SK-N-SH (cell line): ENCODE data around the gene ARMC9. TPM values are rescaled to one million over a fixed set of nuclear protein-coding genes. Genes with fewer than 3 reads are reported as not detected.

Source experiments
- CTCF ChIA-PET: fragments of 300-600, 350-600 bp; formaldehyde crosslinking; extraction: SDS; loops from one replicate; lab custom pipeline; 2021; lab: Yijun Ruan, JAX
- POLR2A ChIA-PET: fragments of 350-600 bp; sonication (Branson Sonifier 250); formaldehyde crosslinking; extraction: SDS; loops from one replicate; lab custom pipeline; 2020; ENCODE audit warnings: antibody characterized with exemption, inconsistent platforms; lab: Yijun Ruan, JAX
- DNase-seq: peaks from one replicate; pipeline ENCODE4 v3.0.0; 2012
- H2AFZ ChIP-seq: fragments of 200-600 bp; sonication (generic); 2 replicates; pipeline ENCODE4 v1.8.1; 2016; ENCODE audit warnings: antibody characterized with exemption, mild to moderate bottlenecking, low read depth
- H3F3A ChIP-seq: fragments of 200-600 bp; sonication (generic); replicated peaks from 2 replicates; pipeline ENCODE3; 2016; ENCODE audit warnings: antibody characterized with exemption, mild to moderate bottlenecking; ENCODE audit not compliant: insufficient read depth
- H3K27ac ChIP-seq, 2 experiments: fragments of 200-500 bp in 1 of 2; fragments of 200-600 bp in 1 of 2; sonication (Bioruptor generic) in 1 of 2; sonication (generic), shearing (Covaris generic) in 1 of 2; 2 replicates each; pipeline versions ENCODE4 v1.5.1 to v1.6.1; 2014 to 2016; ENCODE audit warnings: low read depth in 2 of 2, inconsistent platforms in 1 of 2, low read length in 1 of 2, mild to moderate bottlenecking in 1 of 2, mixed read lengths in 1 of 2
- H3K27me3 ChIP-seq: fragments of 200-600 bp; sonication (generic), shearing (Covaris generic); 2 replicates; pipeline ENCODE4 v1.6.1; 2016; ENCODE audit warnings: mixed run types; ENCODE audit not compliant: insufficient read depth
- H3K36me3 ChIP-seq, 2 experiments: fragments of 200-500 bp in 1 of 2; fragments of 200-600 bp in 1 of 2; sonication (Bioruptor generic) in 1 of 2; sonication (generic) in 1 of 2; replicated peaks in 1 of 2; 2 replicates each; pipeline versions ENCODE3 to v1.5.1; 2014 to 2016; ENCODE audit warnings: low read length in 1 of 2, mild to moderate bottlenecking in 1 of 2; ENCODE audit not compliant: insufficient read depth in 2 of 2, control insufficient read depth in 1 of 2
- H3K4me1 ChIP-seq, 2 experiments: fragments of 200-500 bp in 1 of 2; fragments of 200-600 bp in 1 of 2; sonication (Bioruptor generic) in 1 of 2; sonication (generic), shearing (Covaris generic) in 1 of 2; 2 replicates each; pipeline versions ENCODE4 v1.5.1 to v1.6.1; 2014 to 2016; ENCODE audit warnings: low read depth in 1 of 2, low read length in 1 of 2, mixed run types in 1 of 2; ENCODE audit not compliant: insufficient read depth in 2 of 2, control insufficient read depth in 1 of 2
- H3K4me2 ChIP-seq: fragments of 200-600 bp; sonication (generic), shearing (Covaris generic); 2 replicates; pipeline ENCODE4 v1.6.1; 2017; ENCODE audit warnings: mixed run types
- H3K4me3 ChIP-seq, 2 experiments: fragments of 200-500 bp in 1 of 2; fragments of 200-600 bp in 1 of 2; sonication (Bioruptor generic) in 1 of 2; sonication (generic), shearing (Covaris generic) in 1 of 2; 2 replicates each; pipeline versions ENCODE4 v1.5.1 to v1.8.1; 2014 to 2016; ENCODE audit warnings: low read depth in 2 of 2, inconsistent platforms in 1 of 2, low read length in 1 of 2, mild to moderate bottlenecking in 1 of 2, mixed read lengths in 1 of 2, moderate library complexity in 1 of 2
- H3K79me2 ChIP-seq: fragments of 200-600 bp; sonication (generic); 2 replicates; pipeline ENCODE4 v1.8.1; 2017; ENCODE audit warnings: mild to moderate bottlenecking; ENCODE audit not compliant: insufficient read depth
- H3K9ac ChIP-seq: fragments of 200-600 bp; sonication (generic); 2 replicates; pipeline ENCODE4 v1.6.1; 2017; ENCODE audit warnings: mixed run types
- H3K9me2 ChIP-seq: fragments of 200-600 bp; sonication (generic); 2 replicates; pipeline ENCODE4 v1.6.1; 2017; ENCODE audit warnings: mixed run types
- H3K9me3 ChIP-seq: fragments of 200-600 bp; sonication (generic); 2 replicates; pipeline ENCODE4 v1.6.1; 2017; ENCODE audit warnings: mixed run types, mild to moderate bottlenecking, moderate library complexity
- H4K20me1 ChIP-seq: fragments of 200-600 bp; sonication (generic); 2 replicates; pipeline ENCODE4 v1.6.1; 2017; ENCODE audit warnings: mild to moderate bottlenecking, mixed run types; ENCODE audit not compliant: insufficient read depth
- CHD2 ChIP-seq: fragments of 150-350 bp; IDR thresholded peaks from 2 replicates; pipeline ENCODE4 v1.6.1; 2018; ENCODE audit warnings: low read length; ENCODE audit not compliant: partially characterized antibody
- EZH2phosphoT487 ChIP-seq: fragments of 200-600 bp; sonication (generic); IDR thresholded peaks from 2 replicates; pipeline ENCODE4 v1.6.1; 2017; ENCODE audit warnings: low read depth, mixed run types, mild to moderate bottlenecking, antibody characterized with exemption, moderate library complexity, borderline replicate concordance
- FOSL2 ChIP-seq: IDR thresholded peaks from 2 replicates; pipeline ENCODE4 v1.4.0; 2012; ENCODE audit warnings: low read depth, mild to moderate bottlenecking, moderate library complexity, borderline replicate concordance
- FOXJ3 ChIP-seq: sonication (generic); formaldehyde crosslinking; IDR thresholded peaks from 2 replicates; pipeline ENCODE4 v1.5.1; 2020; ENCODE audit warnings: mild to moderate bottlenecking, missing genetic modification reagents
- JUND ChIP-seq: IDR thresholded peaks from 2 replicates; pipeline ENCODE4 v1.4.0; 2012
- MAX ChIP-seq: IDR thresholded peaks from 2 replicates; pipeline ENCODE4 v1.4.0; 2012; ENCODE audit warnings: low read depth
- MXI1 ChIP-seq: IDR thresholded peaks from 2 replicates; pipeline ENCODE4 v1.6.1; 2012; ENCODE audit warnings: mild to moderate bottlenecking, low read depth, low read length, improper control_type of control experiment
- NRF1 ChIP-seq: IDR thresholded peaks from 2 replicates; pipeline ENCODE4 v1.6.1; 2012; ENCODE audit warnings: low read depth, mild to moderate bottlenecking, low read length
- RAD21 ChIP-seq: IDR thresholded peaks from 2 replicates; pipeline ENCODE4 v1.6.1; 2012; ENCODE audit warnings: mild to moderate bottlenecking, low read length
- RCOR1 ChIP-seq: fragments of 150-350 bp; IDR thresholded peaks from 2 replicates; pipeline ENCODE4 v1.6.1; 2017; ENCODE audit warnings: antibody characterized with exemption, low read length
- RXRA ChIP-seq: IDR thresholded peaks from 2 replicates; pipeline ENCODE4 v1.4.0; 2012; ENCODE audit warnings: low read depth, mild to moderate bottlenecking, borderline replicate concordance
- TAF1 ChIP-seq: IDR thresholded peaks from 2 replicates; pipeline ENCODE4 v1.6.1; 2012; ENCODE audit warnings: low read depth, mild to moderate bottlenecking, low read length, moderate library complexity, borderline replicate concordance
- TCF12 ChIP-seq: IDR thresholded peaks from 2 replicates; pipeline ENCODE4 v1.4.0; 2012
- USF2 ChIP-seq: fragments of 150-350 bp; IDR thresholded peaks from 2 replicates; pipeline ENCODE4 v1.6.1; 2017; ENCODE audit warnings: antibody characterized with exemption, low read length, low read depth, borderline replicate concordance
- YY1 ChIP-seq: IDR thresholded peaks from 2 replicates; pipeline ENCODE4 v1.4.0; 2012; ENCODE audit warnings: low read depth, mild to moderate bottlenecking
- WGBS: methylation state at CpG from one replicate; pipeline ENCODE4 v1.1.6; 2017; ENCODE audit warnings: low lambda C conversion rate; 5-methylcytosine and 5-hydroxymethylcytosine counted together
- polyA plus RNA-seq, 3 experiments: library from polyadenylated mRNA; depleted of rRNA; stranded (reverse); fragments of >200 nt; gene quantifications; 2 replicates each; pipeline ENCODE4 v1.2.3, GENCODE V29; 2012
- TF ChIP-seq, protein P1 (sequence below): fragments of 150-350 bp; IDR thresholded peaks from 2 replicates; pipeline ENCODE4 v1.6.1; 2016; ENCODE audit warnings: mild to moderate bottlenecking, low read depth, low read length
- TF ChIP-seq, protein P2 (sequence below): fragments of 200-600 bp; sonication (generic); IDR thresholded peaks from 2 replicates; pipeline ENCODE4 v1.6.1; 2017; ENCODE audit warnings: antibody characterized with exemption, mild to moderate bottlenecking, moderate library complexity

The ARMC9 gene
- polyA plus RNA-seq, 1 of the 3 experiments (the other 2 are of a cell fraction) = 25.3 TPM

DNA sequence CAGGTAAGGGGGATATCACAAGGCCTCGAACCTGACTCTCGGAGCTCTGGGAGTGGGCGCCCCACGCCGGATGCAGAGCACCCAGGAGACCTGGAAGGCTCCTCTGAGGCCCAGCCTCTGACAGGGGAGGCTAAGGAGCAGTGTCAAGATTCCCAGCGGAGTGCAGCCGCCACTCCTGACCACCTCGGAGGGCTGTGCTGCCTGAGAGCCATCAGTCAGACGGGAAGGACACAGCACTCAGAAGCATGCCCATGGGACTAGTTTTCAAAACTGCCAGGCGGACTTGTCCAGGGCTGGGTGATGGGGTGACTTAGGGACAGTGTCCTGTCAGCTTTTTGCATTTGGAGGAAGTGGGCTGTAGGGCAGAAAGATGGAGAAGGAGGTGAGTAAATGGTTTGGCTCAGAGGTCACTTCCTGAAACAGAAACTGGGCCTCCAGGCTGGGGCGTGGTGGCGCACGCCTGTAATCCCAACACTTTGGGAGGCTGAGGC lies 162.5 kb downstream of the ARMC9 start:
- 97% methylated on average over 7 of the region's 13 CpGs for WGBS
- Histone ChIP-seq H4K20me1 (no peaks in the 10 kb centered on the region), H3K9me2 (no peaks in the 10 kb centered on the region), H2AFZ (no peak overlapping the region), H3K79me2 (no peaks in the 10 kb centered on the region), H3K27me3 (no peaks in the 10 kb centered on the region), H3K9me3 (no peaks in the 10 kb centered on the region), H3K4me3 (no peak overlapping the region), H3F3A (no peaks in the 10 kb centered on the region), H3K36me3 (no peaks in the 10 kb centered on the region), H3K27ac (no peak overlapping the region; a peak in 1 of 4 replicates), H3K4me2 (no peak overlapping the region), H3K9ac (no peak overlapping the region), H3K4me1 (peaks cover 12 to 65% of the 10 kb centered on the region in 2 experiments)
- TF ChIP-seq TAF1 (no peak), MAX (no peak), RCOR1 (no peak), FOSL2 (no peak), NRF1 (no peak), CHD2 (no peak), MXI1 (no peak), RAD21 (no peak), YY1 (no peak), JUND (no peak), TCF12 (no peak), USF2 (no peak), EZH2phosphoT487 (no peak), RXRA (no peak), FOXJ3 (CRISPR knock-in tag) (no peak)
- TF ChIP-seq, protein P1, sequence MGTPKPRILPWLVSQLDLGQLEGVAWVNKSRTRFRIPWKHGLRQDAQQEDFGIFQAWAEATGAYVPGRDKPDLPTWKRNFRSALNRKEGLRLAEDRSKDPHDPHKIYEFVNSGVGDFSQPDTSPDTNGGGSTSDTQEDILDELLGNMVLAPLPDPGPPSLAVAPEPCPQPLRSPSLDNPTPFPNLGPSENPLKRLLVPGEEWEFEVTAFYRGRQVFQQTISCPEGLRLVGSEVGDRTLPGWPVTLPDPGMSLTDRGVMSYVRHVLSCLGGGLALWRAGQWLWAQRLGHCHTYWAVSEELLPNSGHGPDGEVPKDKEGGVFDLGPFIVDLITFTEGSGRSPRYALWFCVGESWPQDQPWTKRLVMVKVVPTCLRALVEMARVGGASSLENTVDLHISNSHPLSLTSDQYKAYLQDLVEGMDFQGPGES = no peak
- TF ChIP-seq, protein P2, sequence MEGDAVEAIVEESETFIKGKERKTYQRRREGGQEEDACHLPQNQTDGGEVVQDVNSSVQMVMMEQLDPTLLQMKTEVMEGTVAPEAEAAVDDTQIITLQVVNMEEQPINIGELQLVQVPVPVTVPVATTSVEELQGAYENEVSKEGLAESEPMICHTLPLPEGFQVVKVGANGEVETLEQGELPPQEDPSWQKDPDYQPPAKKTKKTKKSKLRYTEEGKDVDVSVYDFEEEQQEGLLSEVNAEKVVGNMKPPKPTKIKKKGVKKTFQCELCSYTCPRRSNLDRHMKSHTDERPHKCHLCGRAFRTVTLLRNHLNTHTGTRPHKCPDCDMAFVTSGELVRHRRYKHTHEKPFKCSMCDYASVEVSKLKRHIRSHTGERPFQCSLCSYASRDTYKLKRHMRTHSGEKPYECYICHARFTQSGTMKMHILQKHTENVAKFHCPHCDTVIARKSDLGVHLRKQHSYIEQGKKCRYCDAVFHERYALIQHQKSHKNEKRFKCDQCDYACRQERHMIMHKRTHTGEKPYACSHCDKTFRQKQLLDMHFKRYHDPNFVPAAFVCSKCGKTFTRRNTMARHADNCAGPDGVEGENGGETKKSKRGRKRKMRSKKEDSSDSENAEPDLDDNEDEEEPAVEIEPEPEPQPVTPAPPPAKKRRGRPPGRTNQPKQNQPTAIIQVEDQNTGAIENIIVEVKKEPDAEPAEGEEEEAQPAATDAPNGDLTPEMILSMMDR = no peak
- CTCF ChIA-PET = interaction anchor here (2.3 kb wide), 1 partner anchor 51 kb away, joined by 8 read pairs; no protein-coding TSS in a partner anchor
- POLR2A ChIA-PET = no interaction called here
- no peak for DNase-seq
